Measurements from ENCODE around the gene FMO3. TPM values are rescaled to one million over a fixed set of nuclear protein-coding genes. Genes with fewer than 3 reads are reported as not detected.

Gene FMO3
- total and polyA plus RNA-seq, 2 donors (not counting 3 experiments of a cell fraction or from before 2014, with no cell fraction given) = not detected

- Histone ChIP-seq H3K79me2 (ENCODE audit: control insufficient read depth, insufficient read depth, low read length) (no peaks in the 10 kb centered on the region), H4K20me1 (replicated peaks; ENCODE audit: control insufficient read depth, extremely low read depth, insufficient read depth, low read length) (no peaks in the 10 kb centered on the region), H3K36me3 (ENCODE audit: control insufficient read depth in 2 of 2, extremely low read depth in 1 of 2, insufficient read depth in 2 of 2, low read length in 2 of 2) (no peaks in the 10 kb centered on the region), H3K4me1 (ENCODE audit: control insufficient read depth, extremely low read depth, insufficient read depth, low read length) (no peaks in the 10 kb centered on the region), H3K9me3 (replicated peaks; ENCODE audit: control insufficient read depth, insufficient read depth, low read length) (no peaks in the 10 kb centered on the region), H3K4me3 (replicated peaks in 1 of 3; ENCODE audit: insufficient read depth in 1 of 3, low read depth in 1 of 3, low read length in 3 of 3) (no peak overlapping the region), H3K27me3 (ENCODE audit: control insufficient read depth in 2 of 2, insufficient read depth in 2 of 2, low read length in 2 of 2) (no peaks in the 10 kb centered on the region), H3K9ac (replicated peaks; ENCODE audit: extremely low read depth, insufficient read depth, low read length) (no peak overlapping the region), H3K27ac (ENCODE audit: insufficient read depth, low read depth, low read length) (no peak overlapping the region), H3K9me1 (replicated peaks; ENCODE audit: control insufficient read depth, extremely low read depth, insufficient read depth, low read length) (no peaks in the 10 kb centered on the region), H3K4me2 (ENCODE audit: insufficient read depth, low read length) (no peak overlapping the region), H2AFZ (ENCODE audit: low read depth, low read length) (no peak overlapping the region)
- BruUV-seq (replicated peaks) = no TSS peak
- DNase-seq (ENCODE audit: low read depth, low spot score) (no peak), FAIRE-seq (no peak)
- ChIA-PET CTCF (no interaction called here), POLR2A (no interaction called here)
- dilution Hi-C loops (cut with MboI; ENCODE audit: extremely low pct_ligation_motif_present, low sequenced_read_pairs) = no loop called here
- TF ChIP-seq CTCF (IDR thresholded peaks at IDR 0.05; ENCODE audit: extremely low read depth in 1 of 2, insufficient read depth in 1 of 2, low read depth in 1 of 2, low read length in 2 of 2) (no peak), EZH2 (IDR thresholded peaks at IDR 0.05; ENCODE audit: borderline replicate concordance, low read depth, low read length, severe bottlenecking) (no peak), JUN (IDR thresholded peaks at IDR 0.05; ENCODE audit: borderline replicate concordance, insufficient read depth, insufficient read length, low read depth) (no peak), MAX (IDR thresholded peaks at IDR 0.05; ENCODE audit: insufficient read depth, insufficient read length) (no peak), POLR2AphosphoS5 (IDR thresholded peaks at IDR 0.05; ENCODE audit: insufficient read depth, low read depth, low read length) (no peak), POLR2A (IDR thresholded peaks at IDR 0.05; ENCODE audit: low read depth, low read length) (no peak), GATA2 (IDR thresholded peaks at IDR 0.05; ENCODE audit: insufficient read depth, insufficient read length, low read depth, low read length) (no peak), MYC (IDR thresholded peaks at IDR 0.05; ENCODE audit: low read depth, low read length) (no peak), FOS (IDR thresholded peaks at IDR 0.05; ENCODE audit: borderline replicate concordance, insufficient read depth, low read length) (no peak)
- intact Hi-C loops (cut with micrococcal nuclease) = no loop called here
Observed at GRCh38 chr1:171158551-171158950, 67.8 kb downstream of the FMO3 start.
